Muscle layer of duodenum (tissue), 2 donors: ENCODE measurements around the gene ZFP1.

ENCODE experiments used
- H3K27ac ChIP-seq: one replicate; pipeline ENCODE4 v1.7.0; 2013; ENCODE audit warnings: mild to moderate bottlenecking, low read length
- H3K27me3 ChIP-seq: one replicate; pipeline ENCODE4 v1.7.0; 2013; ENCODE audit warnings: low read depth, mild to moderate bottlenecking, control low read depth, low read length
- H3K36me3 ChIP-seq, 2 donors: one replicate each; pipeline ENCODE4 v1.7.0; 2013; ENCODE audit warnings: low read length in 2 of 2, control low read depth in 1 of 2, mild to moderate bottlenecking in 1 of 2; ENCODE audit not compliant: insufficient read depth in 2 of 2, control insufficient read depth in 1 of 2
- H3K4me1 ChIP-seq, 2 donors: one replicate each; pipeline ENCODE4 v1.7.0; 2013; ENCODE audit warnings: low read length in 2 of 2, mild to moderate bottlenecking in 2 of 2, control low read depth in 1 of 2, moderate library complexity in 1 of 2; ENCODE audit not compliant: insufficient read depth in 2 of 2, control insufficient read depth in 1 of 2
- H3K4me3 ChIP-seq, 2 donors: one replicate each; pipeline ENCODE4 v1.7.0; 2013; ENCODE audit warnings: low read length in 2 of 2, low read depth in 1 of 2, mild to moderate bottlenecking in 1 of 2
- H3K9me3 ChIP-seq, 2 donors: one replicate each; pipeline ENCODE4 v1.7.0; 2013; ENCODE audit warnings: low read length in 2 of 2, control low read depth in 1 of 2, mild to moderate bottlenecking in 1 of 2; ENCODE audit not compliant: control insufficient read depth in 1 of 2
- donor health status: healthy.

Gene ZFP1

DNA sequence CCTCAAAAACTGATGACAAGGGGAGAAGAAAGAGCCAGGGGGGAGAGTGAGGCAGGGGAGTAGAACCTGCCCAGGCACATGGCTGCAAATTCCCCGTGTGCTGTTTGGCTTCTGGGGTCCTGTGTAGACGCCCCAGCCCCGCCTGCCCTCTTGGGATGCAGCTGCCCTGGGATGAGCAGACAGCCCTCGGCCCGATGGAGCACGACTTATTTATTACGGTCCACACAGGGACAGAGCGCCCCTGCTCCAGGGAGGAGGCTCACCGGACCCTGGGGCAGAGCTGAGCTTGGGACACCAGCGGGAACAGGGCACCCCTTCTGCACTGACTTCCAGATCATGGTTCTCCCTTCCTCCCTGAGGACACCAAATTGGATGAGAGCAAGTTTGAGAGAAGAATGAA lies 40.8 kb upstream of the ZFP1 start:
- no peaks in the 10 kb centered on the region for H3K27me3 ChIP-seq
- H3K9me3 ChIP-seq, result no peaks in the 10 kb centered on the region
- H3K4me1 ChIP-seq, result peaks cover 34 to 78% of the 10 kb centered on the region in 2 donors
- no peak overlapping the region for H3K4me3 ChIP-seq
- no peaks in the 10 kb centered on the region for H3K36me3 ChIP-seq
- no peak overlapping the region for H3K27ac ChIP-seq

DNA sequence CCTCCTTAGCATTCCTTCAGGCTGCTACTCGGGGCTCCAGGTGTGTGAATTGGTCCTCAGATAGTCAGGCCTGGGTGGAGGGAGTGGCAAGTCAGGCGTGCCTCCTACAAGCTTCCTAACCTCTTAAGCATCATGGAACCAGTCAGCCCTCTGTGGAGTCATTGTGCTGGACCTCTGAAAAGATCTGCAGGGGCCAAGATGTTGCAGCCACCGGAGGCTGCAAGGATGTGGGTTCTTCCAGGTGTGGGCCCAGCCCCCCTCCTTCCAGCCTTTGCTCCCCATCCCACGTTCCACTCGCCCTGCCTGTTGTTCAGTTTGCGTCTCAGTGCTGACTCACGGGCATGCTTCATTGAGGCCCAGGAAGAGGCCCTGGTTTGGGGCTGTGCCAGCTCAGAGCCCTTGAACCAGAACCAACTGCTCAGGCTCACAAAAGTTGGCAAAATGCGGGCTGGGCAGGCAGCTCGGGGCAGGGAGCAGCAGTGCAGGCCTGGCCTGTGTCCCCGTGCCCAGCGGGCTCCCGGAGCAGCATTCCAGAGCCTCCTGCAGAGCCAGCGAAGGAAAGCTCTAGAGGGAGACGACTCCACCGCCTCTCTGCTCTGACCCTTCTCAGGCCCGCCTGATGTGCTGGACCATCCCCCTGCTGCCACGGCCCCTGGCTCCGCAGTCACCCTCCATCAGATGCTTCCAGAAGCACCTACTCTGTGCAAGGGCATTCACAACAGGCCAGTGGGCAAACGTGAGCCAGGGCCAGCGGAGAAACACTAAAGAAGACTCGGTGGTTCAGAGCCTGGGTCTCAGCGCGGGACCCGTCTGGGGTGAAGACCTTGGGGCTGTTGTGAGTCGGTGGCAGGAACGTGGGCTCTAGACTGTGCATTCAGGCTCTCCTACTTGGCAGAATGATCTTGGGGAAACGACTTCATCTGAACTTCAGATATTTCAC lies 39.3 kb upstream of the ZFP1 start:
- H3K4me3 ChIP-seq, result peak overlapping the region; percentile 7 to 20
- peaks cover 34 to 81% of the 10 kb centered on the region in 2 donors for H3K4me1 ChIP-seq
- no peaks in the 10 kb centered on the region for H3K27me3 ChIP-seq
- no peaks in the 10 kb centered on the region for H3K9me3 ChIP-seq
- H3K27ac ChIP-seq, result peak overlapping the region; percentile 77
- no peaks in the 10 kb centered on the region for H3K36me3 ChIP-seq

DNA sequence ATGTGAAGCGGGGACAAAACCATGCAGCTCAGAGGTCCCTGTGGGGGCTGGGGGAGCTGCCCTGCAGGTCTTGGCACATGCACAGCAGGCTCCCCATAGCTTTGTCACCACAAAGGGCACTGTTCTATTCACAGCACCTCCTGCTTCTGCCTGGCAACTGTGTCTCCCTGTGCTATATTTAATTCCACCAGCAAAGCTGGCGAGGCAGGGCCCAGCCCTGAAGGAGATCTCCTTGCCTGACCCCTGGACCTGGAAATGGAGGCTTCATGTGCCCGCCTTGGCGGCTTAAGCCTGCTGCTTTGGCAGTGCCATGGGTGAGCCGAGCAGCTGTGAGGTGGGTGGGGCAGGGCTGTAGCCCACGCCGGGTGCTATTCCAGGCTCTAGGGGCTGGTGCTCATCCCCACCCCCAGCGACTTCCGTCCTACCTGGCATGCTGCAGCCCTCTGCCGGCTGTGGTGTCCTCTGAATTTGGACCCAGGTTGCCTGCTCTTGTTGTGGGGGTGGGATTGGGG lies 38.5 kb upstream of the ZFP1 start:
- peak overlapping the region; percentile 48 to 50 for H3K4me3 ChIP-seq

DNA sequence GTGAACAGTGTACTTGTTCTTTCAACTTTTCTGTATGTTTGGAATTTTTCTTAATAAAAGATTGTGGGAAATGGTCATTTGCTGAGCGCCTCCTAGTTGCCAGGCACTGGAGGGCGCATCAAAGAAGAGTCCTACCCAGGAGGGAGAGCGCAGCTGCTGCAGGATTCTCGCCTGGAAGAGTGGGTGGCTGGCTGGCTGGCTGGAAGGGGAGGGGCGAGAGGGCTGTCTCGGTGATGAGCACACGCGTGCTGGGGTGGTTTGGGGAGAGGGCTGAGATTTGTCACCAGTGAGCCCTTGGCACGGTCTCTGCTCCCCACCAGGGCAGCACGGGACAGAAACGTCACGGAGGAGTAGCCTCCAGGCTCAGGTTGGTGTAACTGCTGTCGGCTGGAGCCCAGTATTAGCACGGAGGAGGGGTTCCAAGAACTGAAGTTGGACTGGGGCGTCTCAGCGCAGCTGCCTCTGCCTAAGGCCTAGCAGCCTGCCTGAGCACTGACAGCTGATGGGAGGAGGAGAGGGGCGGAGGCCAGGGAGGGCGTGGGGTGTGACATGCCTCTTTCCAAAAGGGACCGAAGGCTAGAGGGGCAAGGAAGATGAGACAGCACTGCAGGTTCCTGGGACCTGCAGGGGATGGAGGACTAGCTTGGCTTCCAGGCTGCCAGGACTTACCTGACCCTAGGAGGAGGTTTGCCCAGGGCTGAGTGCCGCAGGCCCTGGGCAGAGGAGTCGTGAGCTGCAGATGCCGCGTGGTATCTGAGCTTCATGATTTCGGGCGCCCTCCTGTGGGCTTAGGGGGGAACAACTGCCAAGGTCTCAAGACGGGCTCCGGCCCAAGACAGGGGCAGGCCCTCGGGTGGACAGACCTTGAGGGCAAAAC lies 37.4 kb upstream of the ZFP1 start:
- Histone ChIP-seq H3K4me3 (peak overlapping the region; percentile 48 to 50), H3K9me3 (no peaks in the 10 kb centered on the region), H3K4me1 (peaks cover 26 to 75% of the 10 kb centered on the region in 2 donors), H3K27ac (peak overlapping the region; percentile 77), H3K27me3 (no peaks in the 10 kb centered on the region), H3K36me3 (no peaks in the 10 kb centered on the region)

More for the DNA sequence above, 38.5 kb upstream of the ZFP1 start:
- Histone ChIP-seq H3K27ac (peak overlapping the region; percentile 77), H3K4me1 (peaks cover 34 to 78% of the 10 kb centered on the region in 2 donors), H3K9me3 (no peaks in the 10 kb centered on the region), H3K27me3 (no peaks in the 10 kb centered on the region), H3K36me3 (no peaks in the 10 kb centered on the region)

DNA sequence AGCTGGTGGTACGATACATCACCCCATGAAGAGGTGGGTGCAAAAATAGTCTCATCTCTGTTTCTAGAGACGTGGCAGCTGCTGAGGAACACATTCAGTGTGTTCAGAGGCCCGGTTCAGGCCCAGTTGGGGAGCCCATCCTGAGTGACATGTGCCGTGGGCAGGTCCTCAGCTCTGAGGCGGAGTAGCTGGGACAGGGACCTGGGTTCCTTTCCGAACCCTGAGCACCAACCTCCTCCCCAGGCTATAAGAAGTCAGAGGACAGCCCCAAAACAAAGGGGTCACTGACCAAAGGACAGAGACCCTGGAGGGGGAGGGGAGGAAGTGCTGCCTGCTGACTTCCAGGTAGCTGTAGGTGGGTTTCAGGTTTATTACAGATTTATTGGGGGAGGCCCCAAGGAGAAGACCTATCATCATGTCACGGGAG lies 36.8 kb upstream of the ZFP1 start:
- Histone ChIP-seq H3K36me3 (no peaks in the 10 kb centered on the region), H3K9me3 (no peaks in the 10 kb centered on the region), H3K27me3 (no peaks in the 10 kb centered on the region), H3K27ac (peak overlapping the region; percentile 77), H3K4me1 (peaks cover 24 to 75% of the 10 kb centered on the region in 2 donors), H3K4me3 (no peak overlapping the region)

DNA sequence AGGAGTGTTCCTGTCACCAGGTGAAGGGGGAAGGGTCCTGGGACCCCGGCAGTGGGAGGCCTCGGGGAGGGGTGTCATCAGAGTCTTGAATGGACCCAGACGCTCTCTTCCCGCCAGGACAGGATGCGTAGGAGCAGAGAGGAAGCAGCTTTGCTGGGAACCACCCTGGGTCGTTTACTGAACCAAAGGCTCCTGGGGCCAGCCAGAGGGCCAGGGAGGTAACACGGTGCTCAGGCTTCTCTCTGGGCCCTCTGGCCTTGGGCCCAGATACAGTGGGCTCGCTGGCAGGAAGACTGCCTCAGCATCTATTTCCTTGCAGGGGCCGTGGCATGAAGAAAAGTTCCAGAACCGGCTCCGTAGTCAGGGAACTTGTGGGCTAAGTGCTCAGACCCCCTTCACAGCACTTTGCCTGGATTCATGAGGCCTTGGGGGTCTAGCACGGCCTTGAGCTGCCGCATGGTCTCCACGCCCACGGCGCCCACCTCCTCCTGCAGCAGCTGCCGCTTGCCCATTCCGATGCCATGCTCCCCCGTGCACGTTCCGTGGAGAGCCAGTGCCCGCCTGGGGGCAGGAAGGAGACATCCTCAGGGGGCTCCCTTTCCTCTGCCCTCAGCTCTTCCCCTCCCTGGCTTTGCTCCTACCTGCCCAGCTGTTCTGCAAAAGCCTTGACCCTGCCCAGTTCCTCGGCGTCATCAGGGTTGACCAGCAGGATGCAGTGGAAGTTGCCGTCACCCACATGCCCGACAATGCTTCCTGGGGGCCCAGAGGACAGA lies 36.2 kb upstream of the ZFP1 start:
- Histone ChIP-seq H3K4me1 (peaks cover 24 to 70% of the 10 kb centered on the region in 2 donors), H3K9me3 (no peaks in the 10 kb centered on the region), H3K4me3 (no peak overlapping the region), H3K27ac (peak overlapping the region; percentile 23), H3K36me3 (no peaks in the 10 kb centered on the region), H3K27me3 (no peaks in the 10 kb centered on the region)

DNA sequence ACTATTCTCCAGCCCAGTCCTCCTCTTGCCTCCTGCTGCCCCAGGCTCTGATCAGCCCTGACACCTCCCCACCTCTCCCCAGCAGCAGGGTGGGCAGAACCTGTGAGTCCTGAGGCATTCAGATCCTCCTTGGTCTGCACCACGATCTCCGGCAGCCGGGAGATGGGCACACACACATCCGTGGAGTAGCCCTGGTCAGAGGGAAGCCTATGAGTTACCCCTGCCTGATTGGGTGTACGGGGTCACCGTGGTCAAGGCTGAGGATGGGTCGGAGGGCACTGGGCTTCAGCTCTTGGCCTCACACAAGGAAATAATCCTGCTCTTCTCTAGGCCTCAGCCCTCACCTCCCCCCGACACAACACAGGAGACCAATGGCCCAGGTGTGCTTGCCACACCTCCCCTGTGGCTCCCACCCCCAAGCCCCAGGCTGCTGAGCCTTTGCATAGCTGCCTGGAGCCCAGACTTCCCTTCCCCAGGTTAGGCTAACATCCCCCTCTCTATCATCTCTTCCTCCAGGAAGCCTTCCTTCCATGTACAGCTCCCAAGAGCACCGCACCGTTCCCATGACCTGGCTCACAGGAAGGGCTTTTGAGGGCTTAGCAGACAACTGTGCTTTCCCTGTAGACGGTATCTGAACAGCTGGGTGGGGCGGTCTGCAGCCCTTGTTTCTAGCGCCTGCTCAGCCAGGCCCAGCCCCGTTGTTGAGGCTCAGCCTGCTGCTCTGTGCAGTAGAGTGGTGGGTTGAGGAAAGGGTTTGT lies 35.4 kb upstream of the ZFP1 start:
- peaks cover 24 to 63% of the 10 kb centered on the region in 2 donors for H3K4me1 ChIP-seq
- no peak overlapping the region for H3K27ac ChIP-seq
- H3K27me3 ChIP-seq, result no peaks in the 10 kb centered on the region
- no peak overlapping the region for H3K4me3 ChIP-seq
- no peaks in the 10 kb centered on the region for H3K36me3 ChIP-seq
- no peaks in the 10 kb centered on the region for H3K9me3 ChIP-seq

DNA sequence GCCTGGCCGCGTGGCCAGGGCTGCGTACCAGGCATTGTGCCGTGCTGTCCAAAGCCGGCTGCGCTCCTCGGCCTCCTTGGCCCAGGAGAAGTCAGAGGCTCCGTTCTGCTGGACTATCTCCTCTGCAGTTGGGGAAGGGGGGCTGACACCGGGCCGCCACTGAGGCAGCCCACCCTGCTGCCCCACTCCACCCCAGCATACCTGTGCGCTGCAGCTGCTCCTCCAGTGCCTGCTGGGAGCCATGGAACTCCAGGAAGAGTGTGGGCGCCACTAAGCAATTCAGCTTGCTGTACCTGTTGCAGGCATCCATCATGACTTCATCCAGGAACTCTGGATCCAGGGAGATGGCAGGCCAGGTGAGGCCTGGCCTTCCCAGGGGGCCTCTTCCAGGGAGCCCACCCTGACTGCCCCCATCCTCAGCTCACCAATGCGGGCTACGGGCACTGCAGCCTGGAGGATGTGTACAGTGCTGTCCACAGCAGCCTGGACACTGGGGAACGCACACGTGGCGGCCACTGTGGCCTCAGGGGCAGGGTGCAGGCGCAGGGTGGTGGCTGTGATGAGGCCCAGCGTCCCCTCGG lies 34.7 kb upstream of the ZFP1 start:
- H3K27ac ChIP-seq, result no peak overlapping the region
- no peaks in the 10 kb centered on the region for H3K36me3 ChIP-seq
- H3K4me3 ChIP-seq, result no peak overlapping the region
- no peaks in the 10 kb centered on the region for H3K27me3 ChIP-seq
- no peaks in the 10 kb centered on the region for H3K9me3 ChIP-seq
- H3K4me1 ChIP-seq, result peaks cover 24 to 58% of the 10 kb centered on the region in 2 donors

DNA sequence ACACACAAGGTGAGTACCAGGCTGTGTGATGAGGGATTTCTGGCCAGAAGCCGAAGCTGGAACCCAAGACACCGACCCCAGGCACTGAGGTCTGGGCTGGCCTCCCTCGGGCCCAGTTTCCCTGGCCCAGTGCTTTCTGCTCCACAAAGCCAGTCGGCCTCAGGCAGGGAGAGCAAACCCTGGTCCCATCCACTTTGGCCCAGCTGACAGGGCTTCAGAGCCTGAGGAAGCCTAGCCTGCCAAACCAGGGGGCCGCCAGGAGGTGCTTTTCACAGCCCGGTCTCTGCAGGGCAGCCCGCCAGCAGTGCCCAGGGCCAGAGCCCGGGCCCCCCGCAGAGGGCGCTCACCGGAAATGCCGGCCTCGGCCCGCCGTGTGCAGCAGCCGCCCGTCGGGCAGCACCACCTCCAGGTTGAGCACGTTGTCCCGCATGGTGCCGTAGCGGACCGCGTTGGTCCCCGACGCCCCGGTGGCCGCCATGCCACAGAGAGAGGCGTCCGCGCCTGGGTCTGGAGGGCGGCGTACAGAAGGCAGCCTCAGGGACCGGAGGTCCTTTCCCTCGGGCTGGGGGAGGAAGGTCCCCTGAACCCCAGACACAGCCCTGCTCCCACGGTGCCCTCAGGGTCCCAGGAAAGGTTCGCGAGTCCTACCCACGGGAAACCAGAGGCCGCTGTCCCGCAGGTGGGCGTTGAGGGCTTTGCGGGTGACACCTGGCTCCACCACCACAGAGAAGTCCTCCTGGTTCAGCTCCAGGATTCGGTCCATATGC lies 34.0 kb upstream of the ZFP1 start:
- Histone ChIP-seq H3K36me3 (no peaks in the 10 kb centered on the region), H3K4me1 (peaks cover 22 to 50% of the 10 kb centered on the region in 2 donors), H3K9me3 (no peaks in the 10 kb centered on the region), H3K27me3 (no peaks in the 10 kb centered on the region), H3K4me3 (no peak overlapping the region), H3K27ac (no peak overlapping the region)
